ENCODE data around the gene RPL22L1.

Gene RPL22L1

DNA sequence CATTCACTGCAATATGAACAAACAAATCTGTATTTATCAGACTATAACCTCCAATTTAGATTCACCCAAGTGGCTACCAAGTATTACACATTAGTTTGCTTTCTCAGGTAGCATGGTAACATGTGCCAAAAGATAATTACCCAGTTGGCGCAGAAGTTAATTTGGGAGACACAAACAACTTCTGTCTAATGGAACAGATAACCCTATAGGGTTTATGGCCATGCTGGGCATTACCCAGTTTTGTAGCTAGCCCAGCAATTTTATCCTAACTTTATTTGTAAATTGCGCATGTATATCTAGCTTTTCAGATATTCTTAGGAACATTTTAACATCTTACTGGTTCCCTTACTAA lies 780 bp downstream of the RPL22L1 start:
- H3K4me1 ChIP-seq (ENCODE audit: low read depth, poor library complexity, severe bottlenecking) = peaks cover 20% of the 10 kb centered on the region

DNA sequence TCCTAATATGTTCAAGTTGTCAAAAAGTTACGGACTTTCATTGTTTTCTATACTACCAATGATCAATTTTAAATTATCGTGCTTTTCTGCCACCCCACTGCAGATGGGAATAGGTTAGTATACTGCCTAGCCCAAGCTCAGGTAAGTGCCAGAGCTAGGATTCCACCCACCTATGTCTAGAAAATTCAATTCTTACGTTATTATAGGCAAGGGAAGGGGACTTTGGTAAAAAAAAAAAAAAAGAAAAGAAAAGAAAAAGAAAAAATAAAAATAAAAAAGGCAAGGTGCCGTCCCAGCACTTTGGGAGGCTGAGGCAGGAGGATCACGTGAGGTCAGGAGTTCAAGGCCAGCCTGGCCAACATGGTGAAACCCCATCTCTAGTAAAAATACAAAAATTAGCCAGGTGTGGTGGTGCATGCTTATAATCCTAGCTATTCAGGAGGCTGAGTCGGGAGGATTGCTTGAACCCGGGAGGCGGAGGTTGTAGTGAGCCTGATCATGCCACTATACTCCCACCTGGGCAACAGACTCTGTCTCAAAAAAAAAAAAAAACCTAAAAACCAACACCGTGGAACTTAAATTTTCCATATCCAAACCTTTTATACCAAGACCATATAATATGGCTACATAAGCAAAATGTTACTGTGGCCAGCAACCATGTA lies 1.3 kb downstream of the RPL22L1 start:
- peaks cover 20% of the 10 kb centered on the region for H3K4me1 ChIP-seq (ENCODE audit: low read depth, poor library complexity, severe bottlenecking)
- H3K36me3 ChIP-seq (ENCODE audit: insufficient read depth) = peaks cover 19% of the 10 kb centered on the region
- H3K27ac ChIP-seq = peak overlapping the region; percentile 85
- H4K20me1 ChIP-seq (ENCODE audit: insufficient read depth) = peaks cover 5% of the 10 kb centered on the region; the same call in 1 of the 2 replicates
- peak overlapping the region; percentile 56 for H3K4me3 ChIP-seq (IDR thresholded peaks at IDR 0.05; ENCODE audit: insufficient read depth, low read depth, low read length)
- TF ChIP-seq, protein P1, sequence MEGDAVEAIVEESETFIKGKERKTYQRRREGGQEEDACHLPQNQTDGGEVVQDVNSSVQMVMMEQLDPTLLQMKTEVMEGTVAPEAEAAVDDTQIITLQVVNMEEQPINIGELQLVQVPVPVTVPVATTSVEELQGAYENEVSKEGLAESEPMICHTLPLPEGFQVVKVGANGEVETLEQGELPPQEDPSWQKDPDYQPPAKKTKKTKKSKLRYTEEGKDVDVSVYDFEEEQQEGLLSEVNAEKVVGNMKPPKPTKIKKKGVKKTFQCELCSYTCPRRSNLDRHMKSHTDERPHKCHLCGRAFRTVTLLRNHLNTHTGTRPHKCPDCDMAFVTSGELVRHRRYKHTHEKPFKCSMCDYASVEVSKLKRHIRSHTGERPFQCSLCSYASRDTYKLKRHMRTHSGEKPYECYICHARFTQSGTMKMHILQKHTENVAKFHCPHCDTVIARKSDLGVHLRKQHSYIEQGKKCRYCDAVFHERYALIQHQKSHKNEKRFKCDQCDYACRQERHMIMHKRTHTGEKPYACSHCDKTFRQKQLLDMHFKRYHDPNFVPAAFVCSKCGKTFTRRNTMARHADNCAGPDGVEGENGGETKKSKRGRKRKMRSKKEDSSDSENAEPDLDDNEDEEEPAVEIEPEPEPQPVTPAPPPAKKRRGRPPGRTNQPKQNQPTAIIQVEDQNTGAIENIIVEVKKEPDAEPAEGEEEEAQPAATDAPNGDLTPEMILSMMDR (conservative IDR thresholded peaks at IDR 0.05; ENCODE audit: low read depth, low read length) = no peak
- peak overlapping the region; percentile 94 for H3K9ac ChIP-seq
- no peaks in the 10 kb centered on the region for H3K27me3 ChIP-seq (ENCODE audit: insufficient read depth, low read depth)
- peak overlapping the region; percentile 77 for H3K4me2 ChIP-seq
- peaks cover 28% of the 10 kb centered on the region for H3K79me2 ChIP-seq (ENCODE audit: insufficient read depth, low read depth)
- no peak overlapping the region for H2AFZ ChIP-seq (ENCODE audit: low read depth)

More for the DNA sequence above, 780 bp downstream of the RPL22L1 start:
- no peaks in the 10 kb centered on the region for H3K27me3 ChIP-seq (ENCODE audit: insufficient read depth, low read depth)
- TF ChIP-seq, protein P1 (conservative IDR thresholded peaks at IDR 0.05; ENCODE audit: low read depth, low read length) = no peak
- peaks cover 28% of the 10 kb centered on the region for H3K79me2 ChIP-seq (ENCODE audit: insufficient read depth, low read depth)
- H3K9ac ChIP-seq = peak overlapping the region; percentile 94
- H4K20me1 ChIP-seq (ENCODE audit: insufficient read depth) = peaks cover 5% of the 10 kb centered on the region; the same call in 1 of the 2 replicates
- peaks cover 19% of the 10 kb centered on the region for H3K36me3 ChIP-seq (ENCODE audit: insufficient read depth)
- peak overlapping the region; percentile 56 for H3K4me3 ChIP-seq (IDR thresholded peaks at IDR 0.05; ENCODE audit: insufficient read depth, low read depth, low read length)
- H3K4me2 ChIP-seq = peak overlapping the region; percentile 77
- H2AFZ ChIP-seq (ENCODE audit: low read depth) = peak overlapping the region; percentile 67
- peak overlapping the region; percentile 85 for H3K27ac ChIP-seq

DNA sequence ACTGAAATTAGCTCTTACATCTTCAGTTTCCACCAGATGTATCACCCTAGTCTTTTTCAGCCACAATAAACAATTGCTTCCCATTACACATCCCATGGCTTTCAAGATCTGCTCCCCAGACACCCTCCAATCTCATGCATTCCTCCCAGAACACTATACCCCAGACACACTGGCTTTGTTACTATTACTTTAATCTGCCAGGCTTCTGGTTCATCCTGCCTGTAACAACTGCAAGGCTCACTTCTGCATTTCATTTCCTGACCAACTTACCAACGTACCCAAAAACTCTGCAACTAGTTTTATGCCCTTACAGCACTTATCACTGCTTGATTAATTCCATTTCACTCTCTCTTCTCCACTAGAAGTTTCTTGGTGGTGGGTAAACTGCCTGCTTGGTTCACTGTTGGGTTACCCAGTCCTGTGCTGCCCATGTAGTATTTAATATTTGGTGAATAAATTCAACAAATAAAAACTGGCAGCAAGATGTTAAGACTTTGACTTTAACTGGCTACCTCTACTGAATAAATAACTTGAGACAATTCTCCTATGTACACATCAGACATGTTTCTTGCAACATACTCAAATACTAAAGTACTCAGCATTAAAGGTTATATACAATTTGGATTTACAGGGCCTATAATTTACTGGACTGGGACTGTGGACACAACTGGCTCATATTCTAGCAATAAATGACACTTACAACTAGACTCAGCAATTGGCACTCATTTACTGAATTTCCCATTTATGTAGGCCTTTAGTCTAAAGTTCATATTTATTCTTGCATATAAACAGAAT lies 2.7 kb downstream of the RPL22L1 start:
- peaks cover 28% of the 10 kb centered on the region for H3K79me2 ChIP-seq (ENCODE audit: insufficient read depth, low read depth)
- H3K27me3 ChIP-seq (ENCODE audit: insufficient read depth, low read depth) = no peaks in the 10 kb centered on the region
- H3K9ac ChIP-seq = peak overlapping the region; percentile 94; the same call in 1 of the 2 replicates
- peaks cover 19% of the 10 kb centered on the region for H3K36me3 ChIP-seq (ENCODE audit: insufficient read depth)
- peaks cover 5% of the 10 kb centered on the region; the same call in 1 of the 2 replicates for H4K20me1 ChIP-seq (ENCODE audit: insufficient read depth)
- peak overlapping the region; percentile 77 for H3K4me2 ChIP-seq
- TF ChIP-seq, protein P1 (conservative IDR thresholded peaks at IDR 0.05; ENCODE audit: low read depth, low read length) = no peak
- H3K4me1 ChIP-seq (ENCODE audit: low read depth, poor library complexity, severe bottlenecking) = peaks cover 20% of the 10 kb centered on the region
- no peak overlapping the region for H2AFZ ChIP-seq (ENCODE audit: low read depth)
- peak overlapping the region; percentile 5; the same call in 1 of the 2 replicates for H3K27ac ChIP-seq
- peak overlapping the region; percentile 13 for H3K4me3 ChIP-seq (IDR thresholded peaks at IDR 0.05; ENCODE audit: insufficient read depth, low read depth, low read length)

DNA sequence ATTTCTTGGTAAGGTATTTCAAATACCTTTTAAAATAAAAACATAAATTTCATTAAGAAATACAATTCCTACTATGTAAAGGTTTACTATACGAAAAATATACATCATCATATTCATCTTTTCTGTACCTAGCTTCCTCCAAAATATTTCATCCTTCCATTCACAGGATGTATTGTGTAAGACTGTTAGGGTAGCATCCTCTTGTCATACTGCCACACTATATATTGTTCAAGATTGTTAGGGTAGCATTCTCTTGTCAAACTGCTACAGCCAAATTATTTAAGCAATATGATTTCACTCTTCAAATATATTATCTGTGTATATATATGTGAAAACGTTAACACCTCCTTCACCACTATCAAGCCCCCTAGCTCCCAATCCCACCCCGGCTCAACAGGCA lies 3.5 kb downstream of the RPL22L1 start:
- no peak overlapping the region for H3K4me2 ChIP-seq
- H2AFZ ChIP-seq (ENCODE audit: low read depth) = no peak overlapping the region
- H3K36me3 ChIP-seq (ENCODE audit: insufficient read depth) = peaks cover 19% of the 10 kb centered on the region
- no peaks in the 10 kb centered on the region for H3K27me3 ChIP-seq (ENCODE audit: insufficient read depth, low read depth)
- H3K4me3 ChIP-seq (IDR thresholded peaks at IDR 0.05; ENCODE audit: insufficient read depth, low read depth, low read length) = no peak overlapping the region
- H3K9ac ChIP-seq = no peak overlapping the region
- H3K79me2 ChIP-seq (ENCODE audit: insufficient read depth, low read depth) = peaks cover 28% of the 10 kb centered on the region
- H3K4me1 ChIP-seq (ENCODE audit: low read depth, poor library complexity, severe bottlenecking) = peaks cover 20% of the 10 kb centered on the region
- no peak overlapping the region for H3K27ac ChIP-seq
- TF ChIP-seq, protein P1 (conservative IDR thresholded peaks at IDR 0.05; ENCODE audit: low read depth, low read length) = no peak
- H4K20me1 ChIP-seq (ENCODE audit: insufficient read depth) = peaks cover 5% of the 10 kb centered on the region; the same call in 1 of the 2 replicates

Data from KMS-11 (cell line).